Measurements from ENCODE around the gene PNPO. TPM values are rescaled to one million over a fixed set of nuclear protein-coding genes. Genes with fewer than 3 reads are reported as not detected.
A peak's percentile ranks its signal among the peaks of the same experiment; 100 is the strongest.

PNPO gene
- total and polyA plus RNA-seq, 2 of the 13 experiments (the other 11 are each of a cell fraction or from before 2014, with no cell fraction given) = 47.9 to 63.3 TPM

GRCh38 chr17:47941246-47942095, at the start of gene PNPO (continued):
- TF ChIP-seq CENPBD1 (CRISPR knock-in tag; IDR thresholded peaks at IDR 0.05; ENCODE audit: borderline replicate concordance, low read depth) (0 out of 2 replicates have a peak, but pooled peaks have one; percentile 22), ZNF276 (CRISPR knock-in tag; IDR thresholded peaks at IDR 0.05; ENCODE audit: low read depth) (peak; percentile 92; the same call in 1 of the 2 replicates), HINFP (CRISPR knock-in tag; IDR thresholded peaks at IDR 0.05; ENCODE audit: low read depth) (peak; percentile 81), FOXK1 (CRISPR knock-in tag; IDR thresholded peaks at IDR 0.05; ENCODE audit: borderline replicate concordance, low read depth) (peak; percentile 42; the same call in 1 of the 2 replicates), SOX5 (CRISPR knock-in tag; IDR thresholded peaks at IDR 0.05; ENCODE audit: borderline replicate concordance) (peak; percentile 53; the same call in 1 of the 2 replicates), SAP130 (CRISPR knock-in tag; IDR thresholded peaks at IDR 0.05; ENCODE audit: low read depth) (peak; percentile 99), SUZ12 (IDR thresholded peaks at IDR 0.05; ENCODE audit: low read depth, low read length) (no peak), ZNF292 (CRISPR knock-in tag; IDR thresholded peaks at IDR 0.05; ENCODE audit: borderline replicate concordance, low read depth) (no peak), AHDC1 (CRISPR knock-in tag; IDR thresholded peaks at IDR 0.05; ENCODE audit: borderline replicate concordance) (peak; percentile 57; the same call in 1 of the 2 replicates), AFF4 (CRISPR knock-in tag; IDR thresholded peaks at IDR 0.05) (no peak), ZSCAN20 (CRISPR knock-in tag; IDR thresholded peaks at IDR 0.05; ENCODE audit: borderline replicate concordance) (peak; percentile 77; the same call in 1 of the 2 replicates), FOXM1 (CRISPR knock-in tag; IDR thresholded peaks at IDR 0.05) (peak; percentile 73; the same call in 1 of the 2 replicates), HIVEP1 (CRISPR knock-in tag; IDR thresholded peaks at IDR 0.05) (peak; percentile 91)
